ENCODE results near the gene PRLHR. TPM values are rescaled to one million over a fixed set of nuclear protein-coding genes. Genes with fewer than 3 reads are reported as not detected.

PRLHR gene
- total and polyA plus RNA-seq, 2 donors, result 0.02 to 0.05 TPM

DNA sequence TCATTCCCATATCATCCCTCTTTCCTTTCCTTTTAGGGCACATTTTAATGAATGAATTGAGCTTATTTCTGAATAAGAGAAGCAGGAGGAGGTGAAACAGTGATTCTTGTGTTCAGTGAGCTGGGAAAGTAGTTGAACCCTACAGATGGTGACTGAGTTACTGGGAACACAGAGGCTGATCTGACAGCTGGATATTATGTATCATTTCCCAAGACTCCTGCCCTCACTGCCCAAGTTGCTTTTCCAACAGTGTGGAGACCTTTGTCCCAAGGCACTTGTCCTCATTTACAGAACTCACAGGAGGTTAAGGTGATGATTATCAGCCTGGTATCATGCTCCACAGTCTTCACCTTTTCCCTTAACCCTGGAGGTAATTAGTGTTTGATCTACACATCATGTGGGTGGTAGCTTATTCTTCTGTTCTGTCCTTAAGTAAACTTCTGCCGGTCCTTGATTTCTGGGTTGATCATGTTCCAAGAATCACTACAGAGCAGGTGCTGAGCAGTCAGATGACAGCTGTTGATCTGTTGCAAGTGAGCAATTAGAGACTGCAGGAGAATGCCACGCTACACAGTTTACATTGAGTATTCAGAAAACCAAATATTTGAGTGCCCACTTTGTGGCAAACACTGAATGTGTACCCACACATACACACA, 2.6 kb downstream of the PRLHR start:
- 88% methylated on average over 2 of the region's 2 CpGs for WGBS
- Histone ChIP-seq H3K4me1 (ENCODE audit: control insufficient read depth in 2 of 2, insufficient read depth in 2 of 2, low read length in 2 of 2) (no peaks in the 10 kb centered on the region), H3K9me3 (ENCODE audit: control insufficient read depth in 2 of 2, insufficient read depth in 1 of 2, low read length in 1 of 2) (peaks cover 8 to 13% of the 10 kb centered on the region in 2 donors), H3K27ac (ENCODE audit: low read depth in 1 of 2, low read length in 1 of 2) (no peak overlapping the region), H3K27me3 (ENCODE audit: control insufficient read depth in 2 of 2, insufficient read depth in 1 of 2, low read length in 1 of 2) (peaks cover 42 to 57% of the 10 kb centered on the region in 2 donors), H3K4me3 (ENCODE audit: low read length in 2 of 2) (no peak overlapping the region), H3K36me3 (ENCODE audit: control insufficient read depth in 2 of 2, insufficient read depth in 2 of 2, low read length in 1 of 2) (no peaks in the 10 kb centered on the region)
- DNase-seq (ENCODE audit: low read depth in 6 of 9, low spot score in 9 of 9), result no peak

GRCh38 chr10:118590334-118590733, 5.1 kb downstream of the PRLHR start:
- Histone ChIP-seq H3K27ac (ENCODE audit: low read depth in 1 of 2, low read length in 1 of 2) (no peak overlapping the region), H3K4me1 (ENCODE audit: control insufficient read depth in 2 of 2, insufficient read depth in 2 of 2, low read length in 2 of 2) (no peaks in the 10 kb centered on the region), H3K9me3 (ENCODE audit: control insufficient read depth in 2 of 2, insufficient read depth in 1 of 2, low read length in 1 of 2) (peaks cover 7 to 11% of the 10 kb centered on the region in 2 donors), H3K27me3 (ENCODE audit: control insufficient read depth in 2 of 2, insufficient read depth in 1 of 2, low read length in 1 of 2) (peaks cover 22 to 38% of the 10 kb centered on the region in 2 donors), H3K36me3 (ENCODE audit: control insufficient read depth in 2 of 2, insufficient read depth in 2 of 2, low read length in 1 of 2) (no peaks in the 10 kb centered on the region), H3K4me3 (ENCODE audit: low read length in 2 of 2) (no peak overlapping the region)
- 90% methylated on average over 2 of the region's 2 CpGs for WGBS
- no peak for DNase-seq (ENCODE audit: low read depth in 6 of 9, low spot score in 9 of 9)

DNA sequence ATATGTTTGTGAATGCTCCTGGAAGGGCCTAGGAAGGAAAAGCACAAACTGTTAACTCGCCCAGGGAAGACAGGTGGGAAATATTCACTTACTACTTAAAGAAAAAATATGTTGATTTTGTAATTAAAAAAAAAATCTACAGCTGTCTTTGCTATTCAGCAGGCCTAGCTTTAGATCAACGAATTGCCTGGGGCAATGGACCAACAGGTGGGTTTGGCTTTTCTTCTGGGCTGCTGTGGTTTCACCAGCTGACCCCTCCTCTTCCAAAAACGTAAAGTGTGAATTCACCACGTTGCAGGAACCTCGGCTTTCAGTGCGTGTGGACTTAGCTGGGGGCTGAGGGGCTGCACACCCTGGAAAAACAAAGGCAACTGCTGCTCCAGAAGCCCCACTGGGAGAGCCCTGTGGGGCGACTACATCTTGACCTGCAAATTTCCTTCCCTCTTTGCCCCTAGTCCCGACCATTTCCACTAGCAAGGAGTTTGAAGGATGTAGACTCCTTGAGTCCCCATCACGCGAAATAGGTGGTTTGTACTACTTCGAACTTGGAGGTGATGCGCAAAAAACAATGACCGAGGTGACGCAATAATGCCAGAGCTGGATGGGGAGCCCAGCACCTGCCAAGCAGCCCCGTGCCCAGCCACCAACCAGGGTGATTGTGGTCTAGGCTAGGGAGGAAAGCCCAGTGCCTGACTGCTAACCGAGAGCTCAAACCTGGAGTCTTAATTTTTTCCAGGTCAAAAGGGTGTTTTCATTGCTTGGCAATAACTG, 7.4 kb downstream of the PRLHR start:
- Histone ChIP-seq H3K4me1 (ENCODE audit: control insufficient read depth in 2 of 2, insufficient read depth in 2 of 2, low read length in 2 of 2) (no peaks in the 10 kb centered on the region), H3K4me3 (ENCODE audit: low read length in 2 of 2) (no peak overlapping the region), H3K27me3 (ENCODE audit: control insufficient read depth in 2 of 2, insufficient read depth in 1 of 2, low read length in 1 of 2) (peaks cover 0 to 19% of the 10 kb centered on the region in 2 donors), H3K9me3 (ENCODE audit: control insufficient read depth in 2 of 2, insufficient read depth in 1 of 2, low read length in 1 of 2) (no peaks in the 10 kb centered on the region), H3K36me3 (ENCODE audit: control insufficient read depth in 2 of 2, insufficient read depth in 2 of 2, low read length in 1 of 2) (no peaks in the 10 kb centered on the region), H3K27ac (ENCODE audit: low read depth in 1 of 2, low read length in 1 of 2) (no peak overlapping the region)
- no peak for DNase-seq (ENCODE audit: low read depth in 6 of 9, low spot score in 9 of 9)
- 77% methylated on average over 16 of the region's 16 CpGs for WGBS

GRCh38 chr10:118586911-118587310, 8.5 kb downstream of the PRLHR start:
- no peaks in the 10 kb centered on the region for H3K9me3 ChIP-seq (ENCODE audit: control insufficient read depth in 2 of 2, insufficient read depth in 1 of 2, low read length in 1 of 2)
- peaks cover 0 to 9% of the 10 kb centered on the region in 2 donors for H3K27me3 ChIP-seq (ENCODE audit: control insufficient read depth in 2 of 2, insufficient read depth in 1 of 2, low read length in 1 of 2)
- H3K4me1 ChIP-seq (ENCODE audit: control insufficient read depth in 2 of 2, insufficient read depth in 2 of 2, low read length in 2 of 2), result no peaks in the 10 kb centered on the region
- H3K27ac ChIP-seq (ENCODE audit: low read depth in 1 of 2, low read length in 1 of 2), result no peak overlapping the region
- H3K4me3 ChIP-seq (ENCODE audit: low read length in 2 of 2), result no peak overlapping the region
- H3K36me3 ChIP-seq (ENCODE audit: control insufficient read depth in 2 of 2, insufficient read depth in 2 of 2, low read length in 1 of 2), result no peaks in the 10 kb centered on the region
- no peak for DNase-seq (ENCODE audit: low read depth in 6 of 9, low spot score in 9 of 9)

DNA sequence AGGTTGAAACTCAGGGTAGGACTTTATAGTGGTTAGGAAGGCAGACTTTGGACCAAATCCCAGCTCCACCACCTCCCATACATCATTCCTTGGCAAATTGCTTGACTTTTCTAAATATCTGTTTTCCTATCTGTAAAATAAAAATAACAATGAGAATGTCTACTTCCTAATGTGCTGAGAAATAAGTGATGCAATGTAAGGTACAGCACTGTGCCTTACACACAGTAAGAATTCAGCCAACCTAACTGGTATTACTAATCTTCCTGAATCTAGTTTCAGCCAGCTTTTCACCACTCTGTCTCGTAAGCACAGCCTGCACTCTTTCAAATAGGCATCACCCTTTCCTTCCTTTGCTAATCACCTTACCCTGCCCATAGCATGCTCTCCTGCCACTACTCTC, 9.7 kb downstream of the PRLHR start:
- no peak for DNase-seq (ENCODE audit: low read depth in 6 of 9, low spot score in 9 of 9)
- no peak overlapping the region for H3K27ac ChIP-seq (ENCODE audit: low read depth in 1 of 2, low read length in 1 of 2)
- H3K4me1 ChIP-seq (ENCODE audit: control insufficient read depth in 2 of 2, insufficient read depth in 2 of 2, low read length in 2 of 2), result no peaks in the 10 kb centered on the region
- 82% methylated on average over 1 of the region's 1 CpG for WGBS
- no peaks in the 10 kb centered on the region for H3K9me3 ChIP-seq (ENCODE audit: control insufficient read depth in 2 of 2, insufficient read depth in 1 of 2, low read length in 1 of 2)
- no peak overlapping the region for H3K4me3 ChIP-seq (ENCODE audit: low read length in 2 of 2)
- H3K36me3 ChIP-seq (ENCODE audit: control insufficient read depth in 2 of 2, insufficient read depth in 2 of 2, low read length in 1 of 2), result no peaks in the 10 kb centered on the region
- peaks cover 0 to 9% of the 10 kb centered on the region in 2 donors for H3K27me3 ChIP-seq (ENCODE audit: control insufficient read depth in 2 of 2, insufficient read depth in 1 of 2, low read length in 1 of 2)

GRCh38 chr10:118585234-118585633, 10.2 kb downstream of the PRLHR start:
- no peaks in the 10 kb centered on the region for H3K9me3 ChIP-seq (ENCODE audit: control insufficient read depth in 2 of 2, insufficient read depth in 1 of 2, low read length in 1 of 2)
- H3K4me3 ChIP-seq (ENCODE audit: low read length in 2 of 2), result no peak overlapping the region
- 89% methylated on average over 5 of the region's 5 CpGs for WGBS
- no peak overlapping the region for H3K27ac ChIP-seq (ENCODE audit: low read depth in 1 of 2, low read length in 1 of 2)
- peaks cover 0 to 9% of the 10 kb centered on the region in 2 donors for H3K27me3 ChIP-seq (ENCODE audit: control insufficient read depth in 2 of 2, insufficient read depth in 1 of 2, low read length in 1 of 2)
- H3K4me1 ChIP-seq (ENCODE audit: control insufficient read depth in 2 of 2, insufficient read depth in 2 of 2, low read length in 2 of 2), result no peaks in the 10 kb centered on the region
- DNase-seq (ENCODE audit: low read depth in 6 of 9, low spot score in 9 of 9), result no peak
- H3K36me3 ChIP-seq (ENCODE audit: control insufficient read depth in 2 of 2, insufficient read depth in 2 of 2, low read length in 1 of 2), result no peaks in the 10 kb centered on the region

- H3K9me3 ChIP-seq (ENCODE audit: control insufficient read depth in 2 of 2, insufficient read depth in 1 of 2, low read length in 1 of 2), result no peaks in the 10 kb centered on the region
- 91% methylated on average over 6 of the region's 6 CpGs for WGBS
- no peak overlapping the region for H3K27ac ChIP-seq (ENCODE audit: low read depth in 1 of 2, low read length in 1 of 2)
- peaks cover 0 to 9% of the 10 kb centered on the region in 2 donors for H3K27me3 ChIP-seq (ENCODE audit: control insufficient read depth in 2 of 2, insufficient read depth in 1 of 2, low read length in 1 of 2)
- H3K4me3 ChIP-seq (ENCODE audit: low read length in 2 of 2), result no peak overlapping the region
- no peaks in the 10 kb centered on the region for H3K4me1 ChIP-seq (ENCODE audit: control insufficient read depth in 2 of 2, insufficient read depth in 2 of 2, low read length in 2 of 2)
- no peak for DNase-seq (ENCODE audit: low read depth in 6 of 9, low spot score in 9 of 9)
- H3K36me3 ChIP-seq (ENCODE audit: control insufficient read depth in 2 of 2, insufficient read depth in 2 of 2, low read length in 1 of 2), result no peaks in the 10 kb centered on the region
Observed at GRCh38 chr10:118584181-118584954, 11.1 kb downstream of the PRLHR start.

DNA sequence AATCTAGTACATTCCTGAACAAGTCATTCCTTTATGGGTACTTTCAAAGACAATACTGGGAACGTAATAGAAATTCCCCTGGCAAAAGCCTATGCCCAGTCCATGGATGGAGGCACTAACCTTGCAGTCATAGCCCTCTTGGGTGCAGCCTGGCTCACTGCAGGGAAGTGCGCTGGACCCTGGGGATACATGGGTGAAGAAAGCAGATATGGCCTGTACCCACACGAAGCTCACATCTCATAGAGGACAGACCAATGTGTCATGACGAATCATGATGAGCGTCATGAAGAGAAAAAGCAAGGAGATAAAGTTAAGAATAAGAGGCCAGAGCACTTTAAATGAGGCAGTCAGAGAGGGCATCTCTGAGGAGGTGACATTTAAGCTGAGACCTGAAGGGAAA, 11.8 kb downstream of the PRLHR start:
- H3K4me1 ChIP-seq (ENCODE audit: control insufficient read depth in 2 of 2, insufficient read depth in 2 of 2, low read length in 2 of 2), result no peaks in the 10 kb centered on the region
- DNase-seq (ENCODE audit: low read depth in 6 of 9, low spot score in 9 of 9), result no peak
- peaks cover 0 to 9% of the 10 kb centered on the region in 2 donors for H3K27me3 ChIP-seq (ENCODE audit: control insufficient read depth in 2 of 2, insufficient read depth in 1 of 2, low read length in 1 of 2)
- no peak overlapping the region for H3K27ac ChIP-seq (ENCODE audit: low read depth in 1 of 2, low read length in 1 of 2)
- no peaks in the 10 kb centered on the region for H3K36me3 ChIP-seq (ENCODE audit: control insufficient read depth in 2 of 2, insufficient read depth in 2 of 2, low read length in 1 of 2)
- no peaks in the 10 kb centered on the region for H3K9me3 ChIP-seq (ENCODE audit: control insufficient read depth in 2 of 2, insufficient read depth in 1 of 2, low read length in 1 of 2)
- no peak overlapping the region for H3K4me3 ChIP-seq (ENCODE audit: low read length in 2 of 2)
- WGBS, result 95% methylated on average over 5 of the region's 5 CpGs

DNA sequence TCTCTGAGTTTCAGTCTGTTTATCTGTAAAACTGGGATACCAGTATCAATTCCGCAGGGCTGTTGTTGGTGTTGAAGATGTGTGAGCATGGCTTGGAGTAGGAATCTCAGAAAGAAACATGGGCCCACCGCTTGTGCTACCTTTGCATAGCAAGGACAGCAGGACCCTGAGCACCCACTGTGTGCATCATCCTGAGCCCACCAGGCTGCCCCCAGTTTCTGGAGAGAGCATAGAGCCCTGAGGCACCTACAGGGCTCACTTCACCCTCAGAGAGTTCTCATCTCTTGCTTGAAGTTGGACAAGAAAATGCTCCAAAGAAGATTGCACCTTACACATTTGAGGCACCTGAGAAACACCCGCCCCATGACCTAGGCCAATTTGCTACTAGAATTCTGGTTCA, 12.9 kb downstream of the PRLHR start:
- no peak overlapping the region for H3K27ac ChIP-seq (ENCODE audit: low read depth in 1 of 2, low read length in 1 of 2)
- no peak for DNase-seq (ENCODE audit: low read depth in 6 of 9, low spot score in 9 of 9)
- H3K27me3 ChIP-seq (ENCODE audit: control insufficient read depth in 2 of 2, insufficient read depth in 1 of 2, low read length in 1 of 2), result peaks cover 0 to 5% of the 10 kb centered on the region in 2 donors
- no peaks in the 10 kb centered on the region for H3K36me3 ChIP-seq (ENCODE audit: control insufficient read depth in 2 of 2, insufficient read depth in 2 of 2, low read length in 1 of 2)
- H3K4me1 ChIP-seq (ENCODE audit: control insufficient read depth in 2 of 2, insufficient read depth in 2 of 2, low read length in 2 of 2), result no peaks in the 10 kb centered on the region
- no peaks in the 10 kb centered on the region for H3K9me3 ChIP-seq (ENCODE audit: control insufficient read depth in 2 of 2, insufficient read depth in 1 of 2, low read length in 1 of 2)
- H3K4me3 ChIP-seq (ENCODE audit: low read length in 2 of 2), result no peak overlapping the region
- WGBS, result 97% methylated on average over 3 of the region's 3 CpGs
